ENCODE results near the gene TFDP2.

Gene TFDP2

GRCh38 chr3:141898908-141899307, 250.4 kb downstream of the TFDP2 start:
- TF ChIP-seq TCF12 (IDR thresholded peaks at IDR 0.05; ENCODE audit: low read depth) (no peak), CREB1 (IDR thresholded peaks at IDR 0.05; ENCODE audit: low read depth) (no peak)

DNA sequence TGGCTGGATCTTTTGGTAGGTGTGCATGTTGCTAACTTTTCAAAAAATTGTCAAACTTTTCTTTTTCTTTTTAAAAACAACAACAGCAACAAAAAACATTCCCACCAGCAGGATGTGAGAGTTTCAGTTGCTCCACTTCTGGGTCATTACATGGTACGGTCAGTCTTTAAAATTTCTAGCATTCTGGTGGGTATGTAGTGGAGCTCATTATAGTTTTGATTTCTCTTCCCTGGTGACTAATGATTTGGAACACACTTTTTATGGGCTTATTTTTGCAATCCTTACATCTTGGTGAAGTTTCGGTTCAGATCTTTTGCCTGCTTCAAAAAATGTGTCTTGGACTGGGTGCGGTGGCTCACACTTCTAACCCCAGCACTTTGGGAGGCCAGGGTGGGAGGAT, 253.6 kb downstream of the TFDP2 start:
- TF ChIP-seq YY1 (IDR thresholded peaks at IDR 0.05; ENCODE audit: low read depth) (no peak), EP300 (IDR thresholded peaks at IDR 0.05; ENCODE audit: borderline replicate concordance) (no peak), CEBPB (IDR thresholded peaks at IDR 0.05) (no peak), NFIC (IDR thresholded peaks at IDR 0.05) (no peak), CREB1 (IDR thresholded peaks at IDR 0.05; ENCODE audit: low read depth) (no peak), EGR1 (IDR thresholded peaks at IDR 0.05) (no peak), TAF1 (IDR thresholded peaks at IDR 0.05; ENCODE audit: low read depth) (no peak), REST (IDR thresholded peaks at IDR 0.05; ENCODE audit: low read depth) (no peak), ZBTB7A (IDR thresholded peaks at IDR 0.05; ENCODE audit: low read depth) (no peak), TCF12 (IDR thresholded peaks at IDR 0.05; ENCODE audit: low read depth) (no peak), TEAD4 (IDR thresholded peaks at IDR 0.05) (no peak), FOXM1 (IDR thresholded peaks at IDR 0.05; ENCODE audit: borderline replicate concordance, low read depth) (no peak), MAX (IDR thresholded peaks at IDR 0.05) (no peak), RAD21 (IDR thresholded peaks at IDR 0.05; ENCODE audit: low read depth) (no peak)
- TF ChIP-seq, protein P1, sequence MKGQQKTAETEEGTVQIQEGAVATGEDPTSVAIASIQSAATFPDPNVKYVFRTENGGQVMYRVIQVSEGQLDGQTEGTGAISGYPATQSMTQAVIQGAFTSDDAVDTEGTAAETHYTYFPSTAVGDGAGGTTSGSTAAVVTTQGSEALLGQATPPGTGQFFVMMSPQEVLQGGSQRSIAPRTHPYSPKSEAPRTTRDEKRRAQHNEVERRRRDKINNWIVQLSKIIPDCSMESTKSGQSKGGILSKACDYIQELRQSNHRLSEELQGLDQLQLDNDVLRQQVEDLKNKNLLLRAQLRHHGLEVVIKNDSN (IDR thresholded peaks at IDR 0.05) = no peak

GRCh38 chr3:141894524-141895176, 254.7 kb downstream of the TFDP2 start:
- no peak for TF ChIP-seq REST (IDR thresholded peaks at IDR 0.05; ENCODE audit: low read depth)
- TF ChIP-seq CEBPB (IDR thresholded peaks at IDR 0.05) = peak; percentile 95
